HepG2 (cell line): ENCODE measurements around the gene HDGF. TPM values are rescaled to one million over a fixed set of nuclear protein-coding genes. Genes with fewer than 3 reads are reported as not detected.

Experiments
- EHMT2 ChIP-seq: fragments of 200-600 bp; sonication (generic); IDR thresholded peaks from 2 replicates; pipeline ENCODE4 v1.7.0; 2017; ENCODE audit warnings: antibody characterized with exemption, low read depth, low read length, borderline replicate concordance
- IRF2 ChIP-seq: IDR thresholded peaks from 2 replicates; pipeline ENCODE4 v1.6.1; 2018; ENCODE audit warnings: missing genetic modification reagents, missing compliant biosample characterization
- KDM5B ChIP-seq: sonication (generic); formaldehyde crosslinking; IDR thresholded peaks from 2 replicates; pipeline ENCODE4 v1.4.0; 2020; ENCODE audit warnings: missing genetic modification reagents, mild to moderate bottlenecking, borderline replicate concordance
- KMT2B ChIP-seq: IDR thresholded peaks from 2 replicates; pipeline ENCODE4 v1.6.1; 2016; ENCODE audit warnings: missing genetic modification reagents, missing compliant biosample characterization
- MAFG ChIP-seq: sonication (generic); formaldehyde crosslinking; IDR thresholded peaks from 2 replicates; pipeline ENCODE4 v1.5.1; 2020; ENCODE audit warnings: mild to moderate bottlenecking, missing genetic modification reagents
- MAZ ChIP-seq, 2 experiments: sonication (generic) in 1 of 2; formaldehyde crosslinking in 1 of 2; IDR thresholded peaks; 2 replicates each; pipeline versions ENCODE4 v1.5.0 to v1.6.1; 2012 to 2020; ENCODE audit warnings: low read depth in 2 of 2, mild to moderate bottlenecking in 2 of 2, borderline replicate concordance in 1 of 2, improper control_type of control experiment in 1 of 2, low read length in 1 of 2, missing genetic modification reagents in 1 of 2, moderate library complexity in 1 of 2
- POLR2A ChIP-seq, 2 experiments: IDR thresholded peaks; 2 replicates each; pipeline ENCODE4 v1.6.1; 2011; ENCODE audit warnings: low read depth in 2 of 2, low read length in 2 of 2, mild to moderate bottlenecking in 1 of 2, moderate library complexity in 1 of 2; ENCODE audit not compliant: insufficient read depth in 1 of 2
- SALL1 ChIP-seq: sonication (generic); formaldehyde crosslinking; IDR thresholded peaks from 2 replicates; pipeline ENCODE4 v1.8.0; 2022; ENCODE audit warnings: mild to moderate bottlenecking, missing genetic modification reagents
- SAP130 ChIP-seq: IDR thresholded peaks from 2 replicates; pipeline ENCODE4 v1.6.1; 2016; ENCODE audit warnings: low read depth
- SETDB1 ChIP-seq: sonication (generic); formaldehyde crosslinking; IDR thresholded peaks from 2 replicates; pipeline ENCODE4 v1.5.1; 2020; ENCODE audit warnings: missing genetic modification reagents, mild to moderate bottlenecking, borderline replicate concordance
- ZNF572 ChIP-seq: sonication (generic); formaldehyde crosslinking; IDR thresholded peaks from 2 replicates; pipeline ENCODE4 v1.5.1; 2020; ENCODE audit warnings: mild to moderate bottlenecking, missing genetic modification reagents
- ZNF775 ChIP-seq: sonication (generic); formaldehyde crosslinking; IDR thresholded peaks from 2 replicates; pipeline ENCODE4 v1.4.0; 2020; ENCODE audit warnings: missing genetic modification reagents, mild to moderate bottlenecking, moderate library complexity, borderline replicate concordance
- ZNF780A ChIP-seq: sonication (generic); formaldehyde crosslinking; IDR thresholded peaks from 2 replicates; pipeline ENCODE4 v1.8.0; 2022; ENCODE audit warnings: mild to moderate bottlenecking, missing genetic modification reagents, moderate library complexity
- polyA plus RNA-seq, 8 experiments: library from polyadenylated mRNA; depleted of rRNA in 3 of 8; stranded (reverse) in 7 of 8; unstranded in 1 of 8; fragments of >200 nt; fragmentation: Illumina TruSeq in 4 of 8; extraction: Trizol in 4 of 8; gene quantifications; 2 replicates each; pipeline versions ENCODE4 v1.2.1 to v1.2.3, GENCODE V29; 2011 to 2016; ENCODE audit warnings: low read depth in 4 of 8, missing spikeins in 1 of 8, mixed read lengths in 1 of 8; ENCODE audit not compliant: insufficient read depth in 1 of 8
- total RNA-seq, 5 experiments: library from RNA; depleted of rRNA; stranded (reverse); fragments of >200 nt; fragmentation: Illumina TruSeq; extraction: Trizol; gene quantifications; 2 replicates each; pipeline ENCODE4 v1.2.3, GENCODE V29; 2016; ENCODE audit warnings: low read depth in 1 of 5
- TF ChIP-seq, protein P1 (sequence below): sonication (generic); formaldehyde crosslinking; IDR thresholded peaks from 2 replicates; pipeline ENCODE4 v1.5.0; 2020; ENCODE audit warnings: mild to moderate bottlenecking, missing genetic modification reagents, borderline replicate concordance
- TF ChIP-seq, protein P2 (sequence below): sonication (generic); formaldehyde crosslinking; IDR thresholded peaks from 2 replicates; pipeline ENCODE4 v1.4.0; 2020; ENCODE audit warnings: missing genetic modification reagents, borderline replicate concordance
- TF ChIP-seq, protein P3 (sequence below): sonication (generic); formaldehyde crosslinking; IDR thresholded peaks from 2 replicates; pipeline ENCODE4 v1.4.0; 2020; ENCODE audit warnings: mild to moderate bottlenecking, low read depth, missing genetic modification reagents
- TF ChIP-seq, protein P4 (sequence below): IDR thresholded peaks from 2 replicates; pipeline ENCODE4 v1.6.1; 2016
- TF ChIP-seq, protein P5 (sequence below): sonication (generic); formaldehyde crosslinking; IDR thresholded peaks from 2 replicates; pipeline ENCODE4 v1.5.0; 2020; ENCODE audit warnings: missing genetic modification reagents

Gene HDGF
- total and polyA plus RNA-seq, 2 of the 13 experiments (the other 11 are each of a cell fraction or from before 2014, with no cell fraction given), result 156 to 196 TPM

DNA sequence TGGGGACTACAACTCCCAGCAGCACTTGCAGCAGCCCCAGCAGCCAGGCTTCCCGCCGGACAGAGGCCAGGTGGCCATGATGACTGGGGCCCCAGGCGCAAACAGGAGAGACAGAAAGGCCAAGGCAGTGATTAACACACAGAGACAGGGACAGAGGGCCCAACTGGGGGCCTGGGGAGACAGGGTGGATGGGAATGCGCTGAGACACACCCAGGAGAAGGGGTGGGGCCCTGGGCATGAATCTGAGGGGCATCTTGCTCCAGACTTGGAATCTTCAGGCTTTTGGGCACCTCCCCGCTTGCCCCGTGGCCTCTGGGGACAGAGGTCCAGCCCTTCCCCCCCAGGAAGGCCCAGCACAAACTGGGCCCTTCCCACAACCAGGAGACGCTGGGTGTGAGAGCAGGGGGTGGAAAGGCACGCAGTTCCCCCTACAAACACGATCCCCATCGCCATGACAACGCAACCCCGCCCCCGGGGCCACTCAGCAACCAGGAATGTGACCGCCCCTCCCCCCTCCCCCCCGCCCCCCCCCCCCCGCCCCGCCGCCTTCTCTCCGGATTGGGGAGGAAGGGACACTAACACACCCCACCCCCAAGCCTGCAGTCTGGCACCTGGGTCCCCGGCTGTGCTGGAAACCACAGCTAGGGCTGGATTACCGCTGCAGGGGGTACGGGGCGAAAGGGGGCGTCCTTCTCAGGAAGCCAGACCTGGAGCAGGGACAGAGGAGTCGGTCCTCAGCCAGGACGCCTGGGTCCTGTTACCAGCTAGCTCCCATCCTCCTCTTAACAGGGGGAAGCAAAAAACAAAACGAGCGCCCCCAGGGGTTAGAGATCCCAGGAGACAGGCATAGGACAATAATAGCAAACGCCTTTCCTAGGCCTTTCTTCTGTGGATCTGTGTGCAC is 4.5 kb downstream of the HDGF start (continued):
- no peak for TF ChIP-seq ZNF780A (CRISPR knock-in tag)
- TF ChIP-seq POLR2A (IDR thresholded peaks at IDR 0.05; ENCODE audit: insufficient read depth in 1 of 2, low read depth in 2 of 2, low read length in 2 of 2), result peak; percentile 61 to 88
- no peak for TF ChIP-seq ZNF775 (CRISPR knock-in tag)
- TF ChIP-seq IRF2, result 0 out of 2 replicates have a peak, but pooled peaks have one; percentile 35
- TF ChIP-seq, protein P1, sequence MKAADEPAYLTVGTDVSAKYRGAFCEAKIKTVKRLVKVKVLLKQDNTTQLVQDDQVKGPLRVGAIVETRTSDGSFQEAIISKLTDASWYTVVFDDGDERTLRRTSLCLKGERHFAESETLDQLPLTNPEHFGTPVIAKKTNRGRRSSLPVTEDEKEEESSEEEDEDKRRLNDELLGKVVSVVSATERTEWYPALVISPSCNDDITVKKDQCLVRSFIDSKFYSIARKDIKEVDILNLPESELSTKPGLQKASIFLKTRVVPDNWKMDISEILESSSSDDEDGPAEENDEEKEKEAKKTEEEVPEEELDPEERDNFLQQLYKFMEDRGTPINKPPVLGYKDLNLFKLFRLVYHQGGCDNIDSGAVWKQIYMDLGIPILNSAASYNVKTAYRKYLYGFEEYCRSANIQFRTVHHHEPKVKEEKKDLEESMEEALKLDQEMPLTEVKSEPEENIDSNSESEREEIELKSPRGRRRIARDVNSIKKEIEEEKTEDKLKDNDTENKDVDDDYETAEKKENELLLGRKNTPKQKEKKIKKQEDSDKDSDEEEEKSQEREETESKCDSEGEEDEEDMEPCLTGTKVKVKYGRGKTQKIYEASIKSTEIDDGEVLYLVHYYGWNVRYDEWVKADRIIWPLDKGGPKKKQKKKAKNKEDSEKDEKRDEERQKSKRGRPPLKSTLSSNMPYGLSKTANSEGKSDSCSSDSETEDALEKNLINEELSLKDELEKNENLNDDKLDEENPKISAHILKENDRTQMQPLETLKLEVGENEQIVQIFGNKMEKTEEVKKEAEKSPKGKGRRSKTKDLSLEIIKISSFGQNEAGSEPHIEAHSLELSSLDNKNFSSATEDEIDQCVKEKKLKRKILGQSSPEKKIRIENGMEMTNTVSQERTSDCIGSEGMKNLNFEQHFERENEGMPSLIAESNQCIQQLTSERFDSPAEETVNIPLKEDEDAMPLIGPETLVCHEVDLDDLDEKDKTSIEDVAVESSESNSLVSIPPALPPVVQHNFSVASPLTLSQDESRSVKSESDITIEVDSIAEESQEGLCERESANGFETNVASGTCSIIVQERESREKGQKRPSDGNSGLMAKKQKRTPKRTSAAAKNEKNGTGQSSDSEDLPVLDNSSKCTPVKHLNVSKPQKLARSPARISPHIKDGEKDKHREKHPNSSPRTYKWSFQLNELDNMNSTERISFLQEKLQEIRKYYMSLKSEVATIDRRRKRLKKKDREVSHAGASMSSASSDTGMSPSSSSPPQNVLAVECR, result peak; percentile 70
- peak; percentile 77 for TF ChIP-seq SAP130 (CRISPR knock-in tag)
- peak; percentile 30; the same call in 1 of the 2 replicates for TF ChIP-seq SALL1 (CRISPR knock-in tag)
- TF ChIP-seq KDM5B (CRISPR knock-in tag), result 0 out of 2 replicates have a peak, but pooled peaks have one; percentile 49
- TF ChIP-seq, protein P2, sequence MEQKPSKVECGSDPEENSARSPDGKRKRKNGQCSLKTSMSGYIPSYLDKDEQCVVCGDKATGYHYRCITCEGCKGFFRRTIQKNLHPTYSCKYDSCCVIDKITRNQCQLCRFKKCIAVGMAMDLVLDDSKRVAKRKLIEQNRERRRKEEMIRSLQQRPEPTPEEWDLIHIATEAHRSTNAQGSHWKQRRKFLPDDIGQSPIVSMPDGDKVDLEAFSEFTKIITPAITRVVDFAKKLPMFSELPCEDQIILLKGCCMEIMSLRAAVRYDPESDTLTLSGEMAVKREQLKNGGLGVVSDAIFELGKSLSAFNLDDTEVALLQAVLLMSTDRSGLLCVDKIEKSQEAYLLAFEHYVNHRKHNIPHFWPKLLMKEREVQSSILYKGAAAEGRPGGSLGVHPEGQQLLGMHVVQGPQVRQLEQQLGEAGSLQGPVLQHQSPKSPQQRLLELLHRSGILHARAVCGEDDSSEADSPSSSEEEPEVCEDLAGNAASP (CRISPR knock-in tag), result 0 out of 2 replicates have a peak, but pooled peaks have one; percentile 13
- 0 out of 2 replicates have a peak, but pooled peaks have one; percentile 19 for TF ChIP-seq KMT2B
- TF ChIP-seq, protein P3, sequence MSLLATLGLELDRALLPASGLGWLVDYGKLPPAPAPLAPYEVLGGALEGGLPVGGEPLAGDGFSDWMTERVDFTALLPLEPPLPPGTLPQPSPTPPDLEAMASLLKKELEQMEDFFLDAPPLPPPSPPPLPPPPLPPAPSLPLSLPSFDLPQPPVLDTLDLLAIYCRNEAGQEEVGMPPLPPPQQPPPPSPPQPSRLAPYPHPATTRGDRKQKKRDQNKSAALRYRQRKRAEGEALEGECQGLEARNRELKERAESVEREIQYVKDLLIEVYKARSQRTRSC (CRISPR knock-in tag), result 0 out of 2 replicates have a peak, but pooled peaks have one; percentile 25
- peak; percentile 43; the same call in 1 of the 2 replicates for TF ChIP-seq MAZ (IDR thresholded peaks at IDR 0.05; ENCODE audit: borderline replicate concordance, low read depth, low read length)
- TF ChIP-seq MAZ (CRISPR knock-in tag; IDR thresholded peaks at IDR 0.05; ENCODE audit: low read depth), result no peak
- TF ChIP-seq, protein P4, sequence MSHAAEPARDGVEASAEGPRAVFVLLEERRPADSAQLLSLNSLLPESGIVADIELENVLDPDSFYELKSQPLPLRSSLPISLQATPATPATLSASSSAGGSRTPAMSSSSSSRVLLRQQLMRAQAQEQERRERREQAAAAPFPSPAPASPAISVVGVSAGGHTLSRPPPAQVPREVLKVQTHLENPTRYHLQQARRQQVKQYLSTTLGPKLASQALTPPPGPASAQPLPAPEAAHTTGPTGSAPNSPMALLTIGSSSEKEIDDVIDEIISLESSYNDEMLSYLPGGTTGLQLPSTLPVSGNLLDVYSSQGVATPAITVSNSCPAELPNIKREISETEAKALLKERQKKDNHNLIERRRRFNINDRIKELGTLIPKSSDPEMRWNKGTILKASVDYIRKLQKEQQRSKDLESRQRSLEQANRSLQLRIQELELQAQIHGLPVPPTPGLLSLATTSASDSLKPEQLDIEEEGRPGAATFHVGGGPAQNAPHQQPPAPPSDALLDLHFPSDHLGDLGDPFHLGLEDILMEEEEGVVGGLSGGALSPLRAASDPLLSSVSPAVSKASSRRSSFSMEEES (CRISPR knock-in tag), result peak; percentile 40; the same call in 1 of the 2 replicates
- TF ChIP-seq EHMT2, result no peak
- TF ChIP-seq ZNF572 (CRISPR knock-in tag), result no peak
- TF ChIP-seq MAFG (CRISPR knock-in tag), result no peak
- TF ChIP-seq, protein P5, sequence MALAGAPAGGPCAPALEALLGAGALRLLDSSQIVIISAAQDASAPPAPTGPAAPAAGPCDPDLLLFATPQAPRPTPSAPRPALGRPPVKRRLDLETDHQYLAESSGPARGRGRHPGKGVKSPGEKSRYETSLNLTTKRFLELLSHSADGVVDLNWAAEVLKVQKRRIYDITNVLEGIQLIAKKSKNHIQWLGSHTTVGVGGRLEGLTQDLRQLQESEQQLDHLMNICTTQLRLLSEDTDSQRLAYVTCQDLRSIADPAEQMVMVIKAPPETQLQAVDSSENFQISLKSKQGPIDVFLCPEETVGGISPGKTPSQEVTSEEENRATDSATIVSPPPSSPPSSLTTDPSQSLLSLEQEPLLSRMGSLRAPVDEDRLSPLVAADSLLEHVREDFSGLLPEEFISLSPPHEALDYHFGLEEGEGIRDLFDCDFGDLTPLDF (CRISPR knock-in tag), result peak; percentile 81
- TF ChIP-seq SETDB1 (CRISPR knock-in tag), result no peak
